H9 (cell line): Measurements from ENCODE around the gene C1QTNF7. TPM values are rescaled to one million over a fixed set of nuclear protein-coding genes. Genes with fewer than 3 reads are reported as not detected.

Experiments
- DNase-seq: peaks from one replicate; pipeline ENCODE4 v3.0.0-alpha.2; 2017
- H2AFZ ChIP-seq: one replicate; pipeline ENCODE4 v1.6.1; 2013; ENCODE audit warnings: mild to moderate bottlenecking, low read length, control low read depth, moderate library complexity
- H2AK5ac ChIP-seq: 2 replicates; pipeline ENCODE4 v1.6.1; 2013; ENCODE audit warnings: low read length, control low read depth, mixed read lengths; ENCODE audit not compliant: insufficient read length
- H2BK120ac ChIP-seq: one replicate; pipeline ENCODE4 v1.6.1; 2013; ENCODE audit warnings: low read depth, mild to moderate bottlenecking, low read length, control low read depth, inconsistent platforms; ENCODE audit not compliant: poor library complexity, severe bottlenecking
- H2BK12ac ChIP-seq: 2 replicates; pipeline ENCODE4 v1.6.1; 2013; ENCODE audit warnings: low read length, control low read depth, mixed read lengths, low read depth; ENCODE audit not compliant: insufficient read length
- H2BK15ac ChIP-seq: 2 replicates; pipeline ENCODE4 v1.6.1; 2013; ENCODE audit warnings: low read depth, low read length, control low read depth
- H2BK20ac ChIP-seq: one replicate; pipeline ENCODE4 v1.6.1; 2013; ENCODE audit warnings: low read depth, mild to moderate bottlenecking, low read length, control low read depth, inconsistent platforms; ENCODE audit not compliant: poor library complexity, severe bottlenecking
- H2BK5ac ChIP-seq: 2 replicates; pipeline ENCODE4 v1.6.1; 2013; ENCODE audit warnings: low read length, control low read depth, mixed read lengths; ENCODE audit not compliant: insufficient read length
- H3K14ac ChIP-seq: 2 replicates; pipeline ENCODE4 v1.6.1; 2013; ENCODE audit warnings: low read length, control low read depth; ENCODE audit not compliant: insufficient read depth
- H3K18ac ChIP-seq: 2 replicates; pipeline ENCODE4 v1.6.1; 2013; ENCODE audit warnings: low read depth, mild to moderate bottlenecking, mixed read lengths, low read length, control low read depth; ENCODE audit not compliant: insufficient read length
- H3K23ac ChIP-seq: 2 replicates; pipeline ENCODE4 v1.6.1; 2013; ENCODE audit warnings: low read length, control low read depth, mixed read lengths, low read depth; ENCODE audit not compliant: insufficient read length
- H3K23me2 ChIP-seq: 2 replicates; pipeline ENCODE4 v1.6.1; 2013; ENCODE audit warnings: low read depth, mild to moderate bottlenecking, mixed read lengths, low read length, control low read depth; ENCODE audit not compliant: insufficient read length, poor library complexity, severe bottlenecking
- H3K27ac ChIP-seq: 2 replicates; pipeline ENCODE4 v1.5.1; 2013; ENCODE audit warnings: low read length, control low read depth, mixed read lengths, low read depth; ENCODE audit not compliant: insufficient read length
- H3K27me3 ChIP-seq: 2 replicates; pipeline ENCODE4 v1.6.1; 2013; ENCODE audit warnings: low read length, control low read depth, inconsistent platforms; ENCODE audit not compliant: insufficient read depth
- H3K4ac ChIP-seq: 2 replicates; pipeline ENCODE4 v1.6.1; 2013; ENCODE audit warnings: low read depth, mild to moderate bottlenecking, control low read depth, inconsistent platforms, low read length, moderate library complexity
- H3K4me1 ChIP-seq: 2 replicates; pipeline ENCODE4 v1.6.1; 2013; ENCODE audit warnings: low read length, control low read depth, inconsistent platforms; ENCODE audit not compliant: insufficient read depth
- H3K4me2 ChIP-seq: 2 replicates; pipeline ENCODE4 v1.6.1; 2013; ENCODE audit warnings: low read length, control low read depth, mixed read lengths; ENCODE audit not compliant: insufficient read length, insufficient read depth
- H3K56ac ChIP-seq: 2 replicates; pipeline ENCODE4 v1.6.1; 2013; ENCODE audit warnings: low read depth, mild to moderate bottlenecking, mixed read lengths, low read length, control low read depth; ENCODE audit not compliant: insufficient read length
- H3K79me1 ChIP-seq: 2 replicates; pipeline ENCODE4 v1.6.1; 2013; ENCODE audit warnings: low read depth, mild to moderate bottlenecking, moderate library complexity, low read length, control low read depth, inconsistent platforms; ENCODE audit not compliant: insufficient read depth, poor library complexity, severe bottlenecking
- H3K79me2 ChIP-seq: 2 replicates; pipeline ENCODE4 v1.6.1; 2013; ENCODE audit warnings: low read length, control low read depth, inconsistent platforms; ENCODE audit not compliant: insufficient read depth
- H3K9ac ChIP-seq: 2 replicates; pipeline ENCODE4 v1.6.1; 2013; ENCODE audit warnings: low read length, control low read depth, mixed read lengths; ENCODE audit not compliant: insufficient read length; ENCODE audit errors: extremely low read depth
- H3K9me3 ChIP-seq: one replicate; pipeline ENCODE4 v1.6.1; 2013; ENCODE audit warnings: low read depth, low read length, inconsistent platforms; ENCODE audit not compliant: control insufficient read depth
- H3T11ph ChIP-seq: one replicate; pipeline ENCODE4 v1.6.1; 2013; ENCODE audit warnings: mild to moderate bottlenecking, low read length, control low read depth, inconsistent platforms
- H4K20me1 ChIP-seq: one replicate; pipeline ENCODE4 v1.6.1; 2013; ENCODE audit not compliant: control insufficient read depth, insufficient read length, insufficient read depth
- H4K5ac ChIP-seq: 2 replicates; pipeline ENCODE4 v1.6.1; 2013; ENCODE audit warnings: low read depth, mild to moderate bottlenecking, mixed read lengths, low read length, control low read depth; ENCODE audit not compliant: insufficient read length
- H4K8ac ChIP-seq: replicated peaks from 2 replicates; pipeline ENCODE4 v1.6.1; 2013; ENCODE audit warnings: low read length, control low read depth, mixed read lengths, low read depth; ENCODE audit not compliant: insufficient read length
- H4K91ac ChIP-seq: 2 replicates; pipeline ENCODE4 v1.6.1; 2013; ENCODE audit warnings: low read depth, mild to moderate bottlenecking, moderate library complexity, mixed read lengths, low read length, control low read depth; ENCODE audit not compliant: insufficient read length
- H3K27ac Mint-ChIP-seq, 3 experiments: 2 replicates in 2 of 3; 3 replicates in 1 of 3; pipeline ENCODE4 v1.8.0; 2020 to 2021; ENCODE audit warnings: mixed read lengths in 3 of 3, mild to moderate bottlenecking in 1 of 3, moderate library complexity in 1 of 3
- H3K27me3 Mint-ChIP-seq: 2 replicates; pipeline ENCODE4 v1.8.0; 2021; ENCODE audit warnings: low read depth, mild to moderate bottlenecking, moderate library complexity, mixed read lengths
- H3K36me3 Mint-ChIP-seq, 3 experiments: 2 replicates in 2 of 3; 3 replicates in 1 of 3; pipeline ENCODE4 v1.8.0; 2020 to 2021; ENCODE audit warnings: low read depth in 3 of 3, mixed read lengths in 3 of 3; ENCODE audit not compliant: insufficient read depth in 1 of 3
- H3K4me1 Mint-ChIP-seq, 2 experiments: 2 replicates each; pipeline ENCODE4 v1.8.0; 2020; ENCODE audit warnings: mixed read lengths in 2 of 2
- H3K4me3 Mint-ChIP-seq, 2 experiments: 2 replicates in 1 of 2; 3 replicates in 1 of 2; pipeline ENCODE4 v1.8.0; 2020 to 2021; ENCODE audit warnings: mild to moderate bottlenecking in 2 of 2, mixed read lengths in 2 of 2, moderate library complexity in 1 of 2
- H3K9me3 Mint-ChIP-seq, 2 experiments: 2 replicates in 1 of 2; 3 replicates in 1 of 2; pipeline ENCODE4 v1.8.0; 2020; ENCODE audit warnings: mild to moderate bottlenecking in 2 of 2, mixed read lengths in 2 of 2, moderate library complexity in 1 of 2
- CTCF ChIP-seq: fragments of 200-600 bp; sonication (generic); conservative IDR thresholded peaks from 3 replicates; pipeline ENCODE4 v1.8.0; 2021; ENCODE audit warnings: antibody characterized with exemption, mild to moderate bottlenecking
- WGBS: extraction: QIAGEN DNeasy Blood & Tissue Kit; methylation state at CpG from one replicate; pipeline ENCODE4 v1.1.7; 2013; ENCODE audit warnings: missing lambda C conversion rate, low lambda C conversion rate, mixed read lengths; ENCODE audit not compliant: insufficient read length; ENCODE audit errors: extremely low coverage; 5-methylcytosine and 5-hydroxymethylcytosine counted together
- total RNA-seq: library from RNA; stranded (reverse); gene quantifications from 2 replicates; pipeline ENCODE4 v1.2.1, GENCODE V29; 2021

Gene C1QTNF7
- total RNA-seq, 1 experiment from 2014 or later: not detected

GRCh38 chr4:15378062-15378461, 49.8 kb upstream of the C1QTNF7 start:
- Histone ChIP-seq H3K56ac (no peak overlapping the region), H4K8ac (no peak overlapping the region), H3K4me2 (no peak overlapping the region), H4K91ac (no peak overlapping the region), H2BK120ac (no peak overlapping the region), H3K9ac (no peak overlapping the region), H3K4me1 (peaks cover 9% of the 10 kb centered on the region; the same call in 1 of the 2 replicates), H2BK15ac (no peak overlapping the region), H3K9me3 (no peaks in the 10 kb centered on the region), H3T11ph (no peak overlapping the region), H3K27ac (no peak overlapping the region), H2BK5ac (no peak overlapping the region), H2AFZ (no peak overlapping the region), H4K20me1 (no peaks in the 10 kb centered on the region), H3K23ac (no peak overlapping the region), H2BK12ac (no peak overlapping the region), H4K5ac (no peak overlapping the region), H3K79me1 (no peaks in the 10 kb centered on the region), H3K14ac (no peak overlapping the region), H3K79me2 (no peaks in the 10 kb centered on the region), H3K4ac (no peak overlapping the region), H2BK20ac (no peak overlapping the region), H2AK5ac (no peak overlapping the region), H3K18ac (no peak overlapping the region), H3K27me3 (no peaks in the 10 kb centered on the region), H3K23me2 (no peaks in the 10 kb centered on the region)
- H3K36me3 Mint-ChIP-seq: no peaks in the 10 kb centered on the region; a peak in 2 of 7 replicates
- no peak overlapping the region; a peak in 1 of 7 replicates for H3K27ac Mint-ChIP-seq
- no peaks in the 10 kb centered on the region for H3K27me3 Mint-ChIP-seq
- WGBS: no CpG with 5 or more reads among the region's 1 CpG
- no peak for DNase-seq
- TF ChIP-seq CTCF: no peak
- peaks cover 34 to 40% of the 10 kb centered on the region in 2 experiments for H3K4me1 Mint-ChIP-seq
- no peaks in the 10 kb centered on the region for H3K9me3 Mint-ChIP-seq
- H3K4me3 Mint-ChIP-seq: no peak overlapping the region
